ENCODE data around the gene GABRG3.

GRCh38 chr15:27074179-27074578 lies 103.2 kb downstream of the GABRG3 start:
- no peak for TF ChIP-seq CTCF (IDR thresholded peaks at IDR 0.05)
- no peak for TF ChIP-seq POLR2A (IDR thresholded peaks at IDR 0.05)
